ENCODE measurements around the gene IMPDH1.

Gene IMPDH1

DNA sequence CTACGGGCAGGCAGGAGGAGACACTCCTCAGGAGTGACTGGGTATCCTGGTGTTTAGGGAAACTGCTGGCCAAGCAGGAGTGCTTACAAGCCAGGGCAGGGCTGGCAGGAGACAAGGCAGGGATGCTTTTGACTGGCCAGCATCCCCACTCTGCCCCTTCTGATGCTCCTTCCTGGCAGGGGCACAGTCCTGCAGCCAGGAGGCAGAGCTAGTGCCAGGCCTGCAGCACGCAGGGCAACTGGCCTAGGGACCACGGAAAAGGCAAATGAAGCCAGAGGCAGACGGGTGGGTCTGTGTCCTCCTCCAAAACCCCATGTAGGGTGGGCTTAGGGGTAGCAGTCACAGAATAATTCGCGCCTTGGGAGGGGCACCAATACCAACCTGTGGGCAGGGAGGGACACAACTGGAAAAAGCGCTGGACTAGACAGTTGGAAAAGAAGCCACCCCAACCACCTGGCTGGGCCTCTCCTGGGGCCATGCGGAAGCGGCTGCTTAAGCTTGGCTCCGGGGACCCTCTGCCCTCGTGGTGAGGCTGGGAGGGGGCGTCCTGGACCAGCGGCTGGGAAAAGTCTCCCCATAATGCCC lies 4.8 kb downstream of the IMPDH1 start:
- DNase-seq: no peak

DNA sequence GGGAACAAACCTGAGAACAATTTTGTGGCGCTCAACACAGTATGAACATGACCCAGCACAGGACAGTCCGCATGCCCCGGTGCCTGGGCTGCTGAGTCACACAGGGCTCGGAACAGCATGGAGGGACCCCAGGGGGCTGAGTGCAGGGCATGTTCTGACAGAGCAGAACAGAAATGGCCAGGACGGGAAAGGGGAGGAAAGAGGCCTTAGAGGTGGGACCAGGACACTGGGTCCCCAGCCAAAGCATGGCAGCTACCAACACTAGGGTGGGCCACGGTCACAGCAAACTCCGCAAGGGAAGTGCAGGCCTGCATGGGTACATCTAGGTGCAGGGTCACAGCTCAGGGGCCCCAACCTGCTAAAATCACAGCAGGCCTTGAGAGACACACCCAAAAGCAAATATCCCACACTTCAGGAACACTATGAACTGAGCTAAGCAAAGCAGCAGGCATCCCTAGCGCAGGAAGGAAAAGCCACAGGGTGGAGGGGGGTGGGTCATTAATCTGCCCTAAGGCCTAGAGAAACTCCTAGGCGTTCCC lies 5.6 kb downstream of the IMPDH1 start:
- DNase-seq: no peak

- DNase-seq: no peak
Measured at GRCh38 chr7:128403676-128404075, 6.1 kb downstream of the IMPDH1 start.

GRCh38 chr7:128402356-128402755 lies 7.4 kb downstream of the IMPDH1 start:
- DNase-seq: no peak

- DNase-seq: no peak
Measured at GRCh38 chr7:128400566-128400965, 9.2 kb downstream of the IMPDH1 start.

DNA sequence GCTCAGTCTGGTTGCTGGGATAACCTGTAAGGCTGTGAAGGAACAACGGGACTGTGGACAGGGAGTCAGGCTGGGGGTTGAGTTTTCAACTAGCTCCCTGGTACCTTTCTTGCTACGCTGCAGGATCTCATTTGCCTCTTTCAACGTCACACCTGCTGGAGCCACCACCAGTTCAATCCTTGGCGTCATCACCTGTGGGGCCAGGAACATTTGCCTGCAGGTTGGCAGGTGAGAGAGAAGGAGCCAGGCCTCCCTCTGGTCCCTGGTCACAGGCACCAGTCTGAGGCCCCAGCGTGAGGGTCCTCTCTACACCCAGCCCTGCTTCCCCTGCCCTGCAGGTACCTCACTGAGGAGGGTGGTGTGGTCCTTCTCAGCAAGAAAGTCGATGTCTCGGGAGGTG lies 9.8 kb downstream of the IMPDH1 start:
- DNase-seq: no peak

DNA sequence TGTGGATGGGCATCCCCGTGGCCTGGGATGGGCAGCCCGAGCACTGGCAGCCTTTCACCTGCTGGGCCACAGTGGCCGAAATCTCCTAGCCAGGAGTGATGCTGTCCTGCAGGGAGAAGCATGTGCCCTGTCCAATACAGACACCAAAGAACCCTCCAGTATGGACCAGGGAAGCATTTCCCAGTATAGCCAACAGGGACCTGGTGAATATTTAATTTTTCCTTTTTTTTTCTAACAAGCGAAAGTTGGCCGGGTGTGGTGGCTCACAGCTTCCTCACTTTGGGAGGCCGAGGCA lies 11.0 kb downstream of the IMPDH1 start:
- no peak for DNase-seq

GRCh38 chr7:128398016-128398840 lies 11.6 kb downstream of the IMPDH1 start:
- no peak for DNase-seq

DNA sequence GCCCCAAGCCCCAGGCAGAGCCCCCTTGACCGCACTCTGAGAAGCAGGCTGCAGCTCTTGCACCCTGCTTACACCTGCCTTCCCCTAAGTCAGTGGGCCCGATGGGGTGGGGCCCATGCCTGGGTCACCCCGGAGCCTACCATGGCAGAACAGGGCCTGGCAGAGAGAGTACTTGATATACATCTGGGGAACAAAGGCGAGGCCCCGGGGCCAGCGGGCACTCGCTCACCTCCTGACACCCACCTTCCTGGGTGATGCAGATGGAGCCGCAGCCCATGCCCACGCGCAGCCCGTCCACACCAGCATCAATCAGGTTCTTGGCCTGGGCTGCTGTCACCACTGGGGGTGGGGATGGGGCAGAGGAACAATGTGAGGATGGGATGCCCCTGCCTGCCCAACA lies 13.4 kb downstream of the IMPDH1 start:
- DNase-seq: no peak

- no peak for DNase-seq
Measured at GRCh38 chr7:128395748-128396147, 14.0 kb downstream of the IMPDH1 start.

DNA sequence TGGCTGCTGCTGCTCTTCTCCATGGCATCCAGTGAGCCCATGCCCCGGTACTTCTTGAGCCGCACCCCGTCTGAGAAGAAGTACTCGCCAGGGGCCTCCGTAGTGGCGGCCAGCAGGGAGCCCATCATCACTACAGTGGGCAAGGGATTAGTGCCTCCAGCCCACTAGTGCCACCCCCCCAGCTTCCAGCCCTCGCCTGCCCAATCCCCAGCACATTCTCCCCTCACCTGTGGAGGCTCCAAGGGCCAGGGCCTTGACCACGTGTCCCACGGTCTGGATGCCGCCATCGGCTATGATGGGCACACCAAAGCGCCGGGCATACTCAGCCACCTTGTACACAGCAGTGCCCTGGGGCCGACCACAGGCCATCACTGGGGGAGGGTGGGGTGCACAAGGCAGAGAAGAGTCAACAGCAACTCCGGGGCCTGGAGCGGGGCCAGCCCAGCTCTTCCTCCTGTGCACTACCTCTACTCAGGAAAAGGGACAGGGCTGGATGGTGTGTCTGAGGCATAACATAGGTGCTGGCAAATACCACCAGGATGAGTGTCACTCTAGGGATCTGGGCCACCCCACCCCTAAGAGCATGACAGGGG lies 14.8 kb downstream of the IMPDH1 start:
- no peak for DNase-seq

DNA sequence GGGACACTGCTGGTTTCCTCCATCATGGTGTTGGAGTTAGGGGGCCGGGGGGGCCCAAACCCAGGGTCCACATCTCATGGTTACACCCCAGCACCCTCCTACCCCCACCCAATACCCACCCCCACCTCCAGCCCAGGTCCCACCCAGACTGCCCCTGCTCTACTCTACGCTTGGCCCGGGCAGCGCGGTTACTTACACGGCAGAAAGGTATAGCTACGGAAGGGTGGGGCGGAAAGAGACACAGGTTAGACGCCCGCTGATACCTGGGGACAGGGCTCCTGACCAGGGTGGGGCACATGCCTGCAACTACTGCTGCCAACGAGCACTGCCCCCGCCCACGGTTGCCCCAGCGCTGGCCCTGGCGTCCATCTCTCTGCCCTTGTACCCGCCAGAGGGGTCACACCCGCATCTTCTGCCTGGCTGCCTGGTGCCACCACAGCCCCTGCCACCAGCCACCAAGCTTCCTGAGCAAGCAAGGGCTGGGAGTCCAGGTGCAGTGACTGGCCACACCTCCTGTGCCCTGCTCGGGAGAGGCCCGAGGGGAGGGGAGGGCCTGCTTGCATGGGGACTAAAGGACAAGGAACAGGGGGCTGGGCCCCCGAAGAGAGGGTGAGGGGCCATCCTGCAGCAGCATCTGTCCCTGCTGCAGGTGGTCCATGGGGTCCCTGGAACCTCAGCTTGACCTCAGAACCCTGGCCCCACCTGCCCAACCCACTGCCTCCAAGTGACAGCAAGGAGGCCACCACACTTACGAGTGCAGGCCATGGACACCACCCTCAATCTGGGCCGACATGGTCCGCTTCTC lies 16.1 kb downstream of the IMPDH1 start:
- DNase-seq: no peak

GRCh38 chr7:128392446-128393327 lies 17.1 kb downstream of the IMPDH1 start:
- DNase-seq: no peak

DNA sequence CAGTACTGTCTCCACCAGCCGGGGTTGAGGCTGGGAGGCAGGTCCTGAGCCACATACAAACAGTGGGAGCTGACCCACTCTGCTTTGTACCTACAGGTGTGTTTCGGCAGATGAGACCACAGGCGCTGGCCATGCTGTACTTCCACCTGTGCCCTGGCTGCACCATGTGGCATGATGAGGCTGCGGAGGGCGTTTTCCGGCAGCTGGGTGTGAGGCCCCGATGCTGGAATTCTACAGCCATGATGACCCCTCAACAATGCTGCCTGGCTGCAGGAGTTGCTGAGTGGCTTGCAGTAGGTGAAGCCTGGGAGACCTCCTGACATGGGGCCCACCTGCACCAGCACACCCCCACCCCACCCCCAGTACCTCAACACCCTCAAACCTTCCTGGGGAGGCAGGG lies 18.0 kb downstream of the IMPDH1 start:
- no peak for DNase-seq

GRCh38 chr7:128390871-128391565 lies 18.8 kb downstream of the IMPDH1 start:
- no peak for DNase-seq

DNA sequence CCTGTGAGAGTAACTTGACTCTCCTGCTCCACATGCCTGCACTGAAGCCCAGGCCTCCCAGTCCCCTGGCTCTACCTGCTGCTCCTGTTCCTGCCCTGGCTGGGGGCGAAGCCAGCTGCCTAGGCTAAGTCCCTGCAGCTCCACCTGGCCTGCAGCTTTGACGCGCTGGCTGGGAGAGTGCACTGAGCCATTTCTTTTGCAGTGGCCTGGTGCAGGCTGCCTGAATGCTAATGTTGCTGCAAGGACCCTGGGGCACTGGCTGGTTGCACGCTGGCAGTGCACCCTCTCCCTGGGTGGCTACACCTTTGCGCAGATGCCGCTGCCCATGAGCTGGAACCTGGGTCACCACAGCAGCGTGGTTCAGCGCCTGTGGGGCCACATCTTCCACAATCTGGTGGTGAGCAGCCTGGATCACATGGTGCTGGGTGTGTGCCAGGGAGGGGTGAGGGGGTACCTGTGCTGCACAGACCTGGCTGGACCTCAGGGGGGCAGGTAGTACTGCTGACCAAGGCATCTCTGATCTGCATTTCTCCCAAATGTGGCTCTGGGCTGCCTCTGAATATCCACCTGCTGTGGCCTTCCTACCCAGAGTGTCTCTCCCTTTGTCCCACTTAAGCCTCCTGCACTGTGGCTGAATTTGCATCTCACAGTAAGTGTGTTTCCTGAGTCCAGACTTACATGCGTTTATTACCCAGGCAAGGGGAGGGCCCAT lies 20.0 kb downstream of the IMPDH1 start:
- DNase-seq: no peak

GRCh38 chr7:128389085-128389617 lies 20.6 kb downstream of the IMPDH1 start:
- DNase-seq: no peak

DNA sequence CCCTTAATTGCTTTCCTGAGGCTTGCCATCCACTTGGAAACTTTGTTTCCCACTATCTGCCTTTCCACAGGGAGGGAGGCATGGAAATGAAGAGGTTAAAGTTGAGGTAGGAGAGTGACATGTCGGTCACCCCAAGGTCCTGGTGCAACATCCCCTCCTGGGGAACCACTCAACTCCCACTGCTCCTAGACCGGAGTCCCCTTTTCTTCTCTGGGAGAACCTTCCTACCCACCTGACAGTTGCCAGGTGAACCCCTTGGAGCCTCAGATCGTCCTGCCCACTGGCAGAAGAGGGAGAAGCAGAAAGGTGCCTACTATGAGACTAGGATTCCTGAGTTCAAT lies 21.7 kb downstream of the IMPDH1 start:
- DNase-seq: no peak

- peak; percentile 85 for DNase-seq
Measured at GRCh38 chr7:128387216-128388144, 22.3 kb downstream of the IMPDH1 start.
